Lung (tissue), 12 donors: Measurements from ENCODE around the gene CHRNG. TPM values are rescaled to one million over a fixed set of nuclear protein-coding genes. Genes with fewer than 3 reads are reported as not detected.

Experiments
- ATAC-seq: fragments of 200-7000 bp; cut with Tn5 transposase; one replicate; pipeline ENCODE4 v1.9.1; 2020; ENCODE audit warnings: moderate number of reproducible peaks; ENCODE audit not compliant: insufficient read depth, low FRiP score
- DNase-seq, 3 donors: peaks; one replicate each; pipeline ENCODE4 v3.0.0-alpha.2; 2013 to 2017
- H3K27ac ChIP-seq, 2 donors: one replicate each; pipeline ENCODE4 v1.5.1; 2013; ENCODE audit warnings: mild to moderate bottlenecking in 2 of 2, moderate library complexity in 2 of 2, control low read depth in 1 of 2, inconsistent platforms in 1 of 2, low read depth in 1 of 2, low read length in 1 of 2
- H3K27me3 ChIP-seq, 3 donors: one replicate each; pipeline ENCODE4 v1.5.1; 2013; ENCODE audit warnings: low read length in 2 of 3; ENCODE audit not compliant: control insufficient read depth in 3 of 3, insufficient read depth in 3 of 3
- H3K36me3 ChIP-seq, 4 donors: one replicate each; pipeline ENCODE4 v1.5.1; 2013; ENCODE audit warnings: low read length in 4 of 4, mild to moderate bottlenecking in 1 of 4, moderate library complexity in 1 of 4; ENCODE audit not compliant: control insufficient read depth in 4 of 4, insufficient read depth in 4 of 4
- H3K4me1 ChIP-seq, 5 donors: one replicate each; pipeline ENCODE4 v1.5.1; 2013; ENCODE audit warnings: low read length in 5 of 5, mild to moderate bottlenecking in 2 of 5, moderate library complexity in 1 of 5; ENCODE audit not compliant: control insufficient read depth in 5 of 5, insufficient read depth in 5 of 5
- H3K4me3 ChIP-seq: one replicate; pipeline ENCODE4 v1.5.1; 2013; ENCODE audit warnings: mild to moderate bottlenecking, control low read depth, moderate library complexity
- H3K9ac ChIP-seq, 2 donors: one replicate each; pipeline ENCODE4 v1.5.1; 2013; ENCODE audit warnings: low read length in 2 of 2, control low read depth in 1 of 2; ENCODE audit not compliant: insufficient read depth in 1 of 2
- H3K9me3 ChIP-seq, 4 donors: one replicate each; pipeline ENCODE4 v1.5.1; 2013; ENCODE audit warnings: low read length in 3 of 4, mild to moderate bottlenecking in 1 of 4, moderate library complexity in 1 of 4; ENCODE audit not compliant: control insufficient read depth in 4 of 4, insufficient read depth in 3 of 4
- CTCF ChIP-seq: IDR thresholded peaks from 2 replicates; pipeline ENCODE4 v1.5.1; 2012; ENCODE audit warnings: mild to moderate bottlenecking; ENCODE audit errors: control extremely low read depth, extremely low read depth
- WGBS, 2 donors: extraction: QIAGEN DNeasy Blood & Tissue Kit; methylation state at CpG; one replicate each; pipeline ENCODE4 v1.1.7; 2013; 5-methylcytosine and 5-hydroxymethylcytosine counted together
- polyA plus RNA-seq, 2 donors: library from polyadenylated mRNA; stranded (reverse); fragments of 200-250 nt; gene quantifications; one replicate each; pipeline ENCODE4 v1.2.1, GENCODE V29; 2013
- total RNA-seq, 2 donors: library from RNA; depleted of rRNA in 1 of 2; stranded (reverse); fragments of >200 nt in 1 of 2; gene quantifications; one replicate each; pipeline ENCODE4 v1.2.1, GENCODE V29; 2014 to 2021
- donor health status: control.
- donor health status: control.
- donor health status: Bipolar disorder and iron deficiency.
- donor health status: healthy.
- donor health status: DM: yes; HTN: yes; CAD: no.

CHRNG gene
- total and polyA plus RNA-seq, 4 donors = not detected

GRCh38 chr2:232494542-232494941 is 45.0 kb upstream of the CHRNG start:
- no peak overlapping the region for H3K9ac ChIP-seq
- H3K4me1 ChIP-seq = no peaks in the 10 kb centered on the region
- peaks cover 0 to 10% (median 2%) of the 10 kb centered on the region in 3 donors for H3K27me3 ChIP-seq
- H3K9me3 ChIP-seq = peaks cover 0 to 3% (median 0%) of the 10 kb centered on the region in 4 donors
- H3K27ac ChIP-seq = no peak overlapping the region
- no peak for TF ChIP-seq CTCF
- DNase-seq (no peak), ATAC-seq (no peak)
- WGBS, 2 donors = 90 to 95% methylated on average over 5 of the region's 5 CpGs
- no peaks in the 10 kb centered on the region for H3K36me3 ChIP-seq
- H3K4me3 ChIP-seq = no peak overlapping the region

- DNase-seq (no peak), ATAC-seq (no peak)
- no peak overlapping the region for H3K4me3 ChIP-seq
- H3K27me3 ChIP-seq = peaks cover 0 to 5% (median 2%) of the 10 kb centered on the region in 3 donors
- WGBS, 2 donors = 87 to 89% methylated on average over 7 of the region's 7 CpGs
- H3K9me3 ChIP-seq = peaks cover 0 to 3% (median 0%) of the 10 kb centered on the region in 4 donors
- H3K9ac ChIP-seq = no peak overlapping the region
- TF ChIP-seq CTCF = no peak
- H3K4me1 ChIP-seq = no peaks in the 10 kb centered on the region
- H3K27ac ChIP-seq = no peak overlapping the region
- H3K36me3 ChIP-seq = no peaks in the 10 kb centered on the region
Measured at GRCh38 chr2:232495292-232495691, 44.2 kb upstream of the CHRNG start.

- Histone ChIP-seq H3K36me3 (no peaks in the 10 kb centered on the region), H3K27me3 (peaks cover 0 to 5% (median 2%) of the 10 kb centered on the region in 3 donors), H3K27ac (no peak overlapping the region), H3K4me3 (no peak overlapping the region), H3K9me3 (no peaks in the 10 kb centered on the region), H3K9ac (no peak overlapping the region), H3K4me1 (no peaks in the 10 kb centered on the region)
- DNase-seq (no peak), ATAC-seq (no peak)
- 72 to 83% methylated on average over 20 of the region's 20 CpGs for WGBS, 2 donors
- TF ChIP-seq CTCF = no peak
Measured at GRCh38 chr2:232496501-232497270, 42.8 kb upstream of the CHRNG start.
